H1 (cell line): Measurements from ENCODE around the gene ERCC1. TPM values are rescaled to one million over a fixed set of nuclear protein-coding genes. Genes with fewer than 3 reads are reported as not detected.

Experiments used
- CHD7 ChIP-seq: fragments of 300-600 bp; sonication (generic); IDR thresholded peaks from 2 replicates; pipeline ENCODE4 v1.7.1; 2012; ENCODE audit warnings: low read length, moderate library complexity, mild to moderate bottlenecking, inconsistent platforms; ENCODE audit not compliant: insufficient replicate concordance
- JUN ChIP-seq: IDR thresholded peaks from 2 replicates; pipeline ENCODE4 v1.6.1; 2011; ENCODE audit warnings: low read depth, mild to moderate bottlenecking, improper control_type of control experiment, low read length
- polyA plus RNA-seq, 7 experiments: library from polyadenylated mRNA; depleted of rRNA in 3 of 7; stranded (reverse) in 5 of 7; unstranded in 2 of 7; fragments of >200 nt in 5 of 7; fragments of 200-250 nt in 2 of 7; gene quantifications; 1 replicate in 5 of 7; 2 replicates in 1 of 7; 4 replicates in 1 of 7; pipeline versions ENCODE4 v1.2.1 to v1.2.3, GENCODE V29; 2011 to 2013; ENCODE audit warnings: missing spikeins in 2 of 7, mixed read lengths in 2 of 7
- total RNA-seq: library from RNA; stranded (reverse); fragmentation: NEBNext Ultra II Directional; extraction: Animal tissue kit (Norgen Biotek cat#: 25700); gene quantifications from 2 replicates; pipeline ENCODE4 v1.2.1, GENCODE V29; 2021

ERCC1 gene
- total and polyA plus RNA-seq, 2 of the 8 experiments (the other 6 are each of a cell fraction or from before 2014, with no cell fraction given), result 44.7 to 94.2 TPM

GRCh38 chr19:45370410-45371204 lies 53.1 kb downstream of the ERCC1 start, which contains the start of gene ERCC2 (continued):
- TF ChIP-seq CHD7 (no peak), JUN (no peak)
- TF ChIP-seq, all 59 proteins: peak for 14
